Measurements from ENCODE around the gene PPCS. TPM values are rescaled to one million over a fixed set of nuclear protein-coding genes. Genes with fewer than 3 reads are reported as not detected.
A peak's percentile ranks its signal among the peaks of the same experiment; 100 is the strongest.

Gene PPCS
- 35.1 to 40.2 TPM (median 36.8 TPM) in 3 replicates for total RNA-seq (2021)
- Bru-seq, nascent RNA: percentile 96 among the genes with signal in this experiment
- long read RNA-seq, experiment 1, transcript PPCS-201 (3 exons, 984 nt): minor isoform, 12 of 168 reads
- long read RNA-seq, experiment 1, transcript PPCS-202 (2 exons, 793 nt): minor isoform, 5 of 168 reads
- long read RNA-seq, experiment 1, transcript PPCS-203 (3 exons, 1,431 nt): major isoform, 127 of 168 reads
- long read RNA-seq, experiment 1, partial matches to known transcripts: 1 of 168 reads
- long read RNA-seq, experiment 1, other reads (novel, unspliced or antisense): 19 of 168 reads
- long read RNA-seq, experiment 2, transcript PPCS-203 (3 exons, 1,431 nt): major isoform, 43 of 60 reads
- long read RNA-seq, experiment 2, transcript PPCS-201 (3 exons, 984 nt): minor isoform, 6 of 60 reads
- long read RNA-seq, experiment 2, partial matches to known transcripts: 0 of 60 reads
- long read RNA-seq, experiment 2, other reads (novel, unspliced or antisense): 10 of 60 reads
- long read RNA-seq, experiment 3, transcript PPCS-201 (3 exons, 984 nt): minor isoform, 10 of 111 reads
- long read RNA-seq, experiment 3, transcript PPCS-203 (3 exons, 1,431 nt): major isoform, 79 of 111 reads
- long read RNA-seq, experiment 3, partial matches to known transcripts: 0 of 111 reads
- long read RNA-seq, experiment 3, other reads (novel, unspliced or antisense): 17 of 111 reads

DNA sequence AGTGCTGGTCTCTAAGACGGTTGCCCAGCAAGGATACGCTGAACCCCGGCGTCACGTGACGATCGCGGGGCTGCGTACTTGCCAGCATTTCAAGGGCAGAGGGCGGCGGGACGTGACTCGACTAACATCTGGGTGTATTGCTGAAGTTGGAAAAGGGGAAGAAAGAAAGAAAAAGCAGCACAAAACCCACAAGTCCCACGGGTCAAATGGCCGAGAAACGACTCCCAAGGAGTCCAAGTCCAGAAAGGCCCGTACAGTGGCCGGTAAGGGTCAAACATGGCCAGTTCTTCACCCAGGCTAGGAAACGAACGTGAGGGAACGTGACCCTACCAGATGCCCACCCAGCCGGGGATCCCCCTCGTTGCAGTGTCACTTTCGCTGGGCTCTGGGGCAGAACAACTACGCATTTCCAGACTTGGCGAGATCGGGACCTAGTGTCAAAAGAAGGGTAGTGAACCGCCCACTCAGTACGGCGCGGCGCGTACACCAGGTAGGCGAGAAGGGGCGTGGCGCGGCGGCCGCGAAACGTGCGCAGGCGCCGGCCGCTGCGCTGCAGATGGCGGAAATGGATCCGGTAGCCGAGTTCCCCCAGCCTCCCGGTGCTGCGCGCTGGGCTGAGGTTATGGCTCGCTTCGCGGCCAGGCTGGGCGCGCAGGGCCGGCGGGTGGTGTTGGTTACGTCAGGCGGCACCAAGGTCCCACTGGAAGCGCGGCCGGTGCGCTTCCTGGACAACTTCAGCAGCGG is at the start of gene PPCS, which contains the start of gene ZMYND12:
Gene PPCS (plus strand): TSS at position 534 of the 744 bp plus-strand sequence. CDS start 23 bp downstream, at position 557.
Gene ZMYND12 (minus strand): TSS at position 13 of the 744 bp plus-strand sequence. CDS start 25 bp downstream, outside the sequence.
- Mint-ChIP-seq H3K27me3 (ENCODE audit: low read depth) (peaks cover 6% of the 10 kb centered on the region; the same call in 1 of the 2 replicates), H3K36me3 (peaks cover 29% of the 10 kb centered on the region), H3K27ac (peak within 1 kb of the TSS; percentile 99), H3K9me3 (no peaks in the 10 kb centered on the region), H3K4me3 (peak within 1 kb of the TSS; percentile 95), H3K4me1 (peaks cover 17% of the 10 kb centered on the region)
- ChIA-PET CTCF (interaction anchor here (0.9 to 1.2 kb wide), 4 partner anchors 18 to 301 kb away, joined by 3 to 6 read pairs (median 3); partner anchors contain the start of gene PPIH), POLR2A (no interaction called here)
- peak; percentile 79 for ATAC-seq
- DNase-seq (ENCODE audit: low spot score): peak; percentile 73
- TF ChIP-seq FOXK1 (CRISPR knock-in tag; IDR thresholded peaks at IDR 0.05) (peak; percentile 71; the same call in 1 of the 2 replicates), ETV6 (CRISPR knock-in tag; IDR thresholded peaks at IDR 0.05) (no peak), ZNF232 (CRISPR knock-in tag; IDR thresholded peaks at IDR 0.05) (peak; percentile 86; the same call in 1 of the 2 replicates), TP53 (CRISPR knock-in tag; IDR thresholded peaks at IDR 0.05) (peak; percentile 83), PRRX2 (CRISPR knock-in tag; IDR thresholded peaks at IDR 0.05) (no peak), AR (CRISPR knock-in tag; IDR thresholded peaks at IDR 0.05) (no peak), MAX (CRISPR knock-in tag; IDR thresholded peaks at IDR 0.05) (peak; percentile 58; the same call in 1 of the 2 replicates), HMGA2 (CRISPR knock-in tag; IDR thresholded peaks at IDR 0.05) (no peak), NR3C1 (CRISPR knock-in tag; conservative IDR thresholded peaks at IDR 0.05; ENCODE audit: low read depth) (peak; percentile 46; the same call in 1 of the 2 replicates), AFF4 (CRISPR knock-in tag; IDR thresholded peaks at IDR 0.05; ENCODE audit: borderline replicate concordance) (0 out of 2 replicates have a peak, but pooled peaks have one; percentile 56), JUN (CRISPR knock-in tag; IDR thresholded peaks at IDR 0.05) (0 out of 2 replicates have a peak, but pooled peaks have one; percentile 52), ZNF416 (CRISPR knock-in tag; IDR thresholded peaks at IDR 0.05) (0 out of 2 replicates have a peak, but pooled peaks have one; percentile 24)
- TF ChIP-seq, protein P1, sequence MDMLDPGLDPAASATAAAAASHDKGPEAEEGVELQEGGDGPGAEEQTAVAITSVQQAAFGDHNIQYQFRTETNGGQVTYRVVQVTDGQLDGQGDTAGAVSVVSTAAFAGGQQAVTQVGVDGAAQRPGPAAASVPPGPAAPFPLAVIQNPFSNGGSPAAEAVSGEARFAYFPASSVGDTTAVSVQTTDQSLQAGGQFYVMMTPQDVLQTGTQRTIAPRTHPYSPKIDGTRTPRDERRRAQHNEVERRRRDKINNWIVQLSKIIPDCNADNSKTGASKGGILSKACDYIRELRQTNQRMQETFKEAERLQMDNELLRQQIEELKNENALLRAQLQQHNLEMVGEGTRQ (CRISPR knock-in tag; IDR thresholded peaks at IDR 0.05): peak; percentile 97
- TF ChIP-seq, protein P2, sequence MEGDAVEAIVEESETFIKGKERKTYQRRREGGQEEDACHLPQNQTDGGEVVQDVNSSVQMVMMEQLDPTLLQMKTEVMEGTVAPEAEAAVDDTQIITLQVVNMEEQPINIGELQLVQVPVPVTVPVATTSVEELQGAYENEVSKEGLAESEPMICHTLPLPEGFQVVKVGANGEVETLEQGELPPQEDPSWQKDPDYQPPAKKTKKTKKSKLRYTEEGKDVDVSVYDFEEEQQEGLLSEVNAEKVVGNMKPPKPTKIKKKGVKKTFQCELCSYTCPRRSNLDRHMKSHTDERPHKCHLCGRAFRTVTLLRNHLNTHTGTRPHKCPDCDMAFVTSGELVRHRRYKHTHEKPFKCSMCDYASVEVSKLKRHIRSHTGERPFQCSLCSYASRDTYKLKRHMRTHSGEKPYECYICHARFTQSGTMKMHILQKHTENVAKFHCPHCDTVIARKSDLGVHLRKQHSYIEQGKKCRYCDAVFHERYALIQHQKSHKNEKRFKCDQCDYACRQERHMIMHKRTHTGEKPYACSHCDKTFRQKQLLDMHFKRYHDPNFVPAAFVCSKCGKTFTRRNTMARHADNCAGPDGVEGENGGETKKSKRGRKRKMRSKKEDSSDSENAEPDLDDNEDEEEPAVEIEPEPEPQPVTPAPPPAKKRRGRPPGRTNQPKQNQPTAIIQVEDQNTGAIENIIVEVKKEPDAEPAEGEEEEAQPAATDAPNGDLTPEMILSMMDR (IDR thresholded peaks at IDR 0.05): no peak
- TF ChIP-seq, protein P3, sequence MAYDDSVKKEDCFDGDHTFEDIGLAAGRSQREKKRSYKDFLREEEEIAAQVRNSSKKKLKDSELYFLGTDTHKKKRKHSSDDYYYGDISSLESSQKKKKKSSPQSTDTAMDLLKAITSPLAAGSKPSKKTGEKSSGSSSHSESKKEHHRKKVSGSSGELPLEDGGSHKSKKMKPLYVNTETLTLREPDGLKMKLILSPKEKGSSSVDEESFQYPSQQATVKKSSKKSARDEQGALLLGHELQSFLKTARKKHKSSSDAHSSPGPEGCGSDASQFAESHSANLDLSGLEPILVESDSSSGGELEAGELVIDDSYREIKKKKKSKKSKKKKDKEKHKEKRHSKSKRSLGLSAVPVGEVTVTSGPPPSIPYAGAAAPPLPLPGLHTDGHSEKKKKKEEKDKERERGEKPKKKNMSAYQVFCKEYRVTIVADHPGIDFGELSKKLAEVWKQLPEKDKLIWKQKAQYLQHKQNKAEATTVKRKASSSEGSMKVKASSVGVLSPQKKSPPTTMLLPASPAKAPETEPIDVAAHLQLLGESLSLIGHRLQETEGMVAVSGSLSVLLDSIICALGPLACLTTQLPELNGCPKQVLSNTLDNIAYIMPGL (CRISPR knock-in tag; IDR thresholded peaks at IDR 0.05): peak; percentile 74; the same call in 1 of the 2 replicates
- TF ChIP-seq, protein P4, sequence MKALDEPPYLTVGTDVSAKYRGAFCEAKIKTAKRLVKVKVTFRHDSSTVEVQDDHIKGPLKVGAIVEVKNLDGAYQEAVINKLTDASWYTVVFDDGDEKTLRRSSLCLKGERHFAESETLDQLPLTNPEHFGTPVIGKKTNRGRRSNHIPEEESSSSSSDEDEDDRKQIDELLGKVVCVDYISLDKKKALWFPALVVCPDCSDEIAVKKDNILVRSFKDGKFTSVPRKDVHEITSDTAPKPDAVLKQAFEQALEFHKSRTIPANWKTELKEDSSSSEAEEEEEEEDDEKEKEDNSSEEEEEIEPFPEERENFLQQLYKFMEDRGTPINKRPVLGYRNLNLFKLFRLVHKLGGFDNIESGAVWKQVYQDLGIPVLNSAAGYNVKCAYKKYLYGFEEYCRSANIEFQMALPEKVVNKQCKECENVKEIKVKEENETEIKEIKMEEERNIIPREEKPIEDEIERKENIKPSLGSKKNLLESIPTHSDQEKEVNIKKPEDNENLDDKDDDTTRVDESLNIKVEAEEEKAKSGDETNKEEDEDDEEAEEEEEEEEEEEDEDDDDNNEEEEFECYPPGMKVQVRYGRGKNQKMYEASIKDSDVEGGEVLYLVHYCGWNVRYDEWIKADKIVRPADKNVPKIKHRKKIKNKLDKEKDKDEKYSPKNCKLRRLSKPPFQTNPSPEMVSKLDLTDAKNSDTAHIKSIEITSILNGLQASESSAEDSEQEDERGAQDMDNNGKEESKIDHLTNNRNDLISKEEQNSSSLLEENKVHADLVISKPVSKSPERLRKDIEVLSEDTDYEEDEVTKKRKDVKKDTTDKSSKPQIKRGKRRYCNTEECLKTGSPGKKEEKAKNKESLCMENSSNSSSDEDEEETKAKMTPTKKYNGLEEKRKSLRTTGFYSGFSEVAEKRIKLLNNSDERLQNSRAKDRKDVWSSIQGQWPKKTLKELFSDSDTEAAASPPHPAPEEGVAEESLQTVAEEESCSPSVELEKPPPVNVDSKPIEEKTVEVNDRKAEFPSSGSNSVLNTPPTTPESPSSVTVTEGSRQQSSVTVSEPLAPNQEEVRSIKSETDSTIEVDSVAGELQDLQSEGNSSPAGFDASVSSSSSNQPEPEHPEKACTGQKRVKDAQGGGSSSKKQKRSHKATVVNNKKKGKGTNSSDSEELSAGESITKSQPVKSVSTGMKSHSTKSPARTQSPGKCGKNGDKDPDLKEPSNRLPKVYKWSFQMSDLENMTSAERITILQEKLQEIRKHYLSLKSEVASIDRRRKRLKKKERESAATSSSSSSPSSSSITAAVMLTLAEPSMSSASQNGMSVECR (CRISPR knock-in tag; IDR thresholded peaks at IDR 0.05; ENCODE audit: borderline replicate concordance): peak; percentile 74; the same call in 1 of the 2 replicates

All from WTC11 (cell line).